ENCODE measurements around the gene IMPDH2. TPM values are rescaled to one million over a fixed set of nuclear protein-coding genes. Genes with fewer than 3 reads are reported as not detected.
A peak's percentile ranks its signal among the peaks of the same experiment; 100 is the strongest.

The IMPDH2 gene
- polyA plus RNA-seq, 3 donors, result 216 to 230 (median 219) TPM

DNA sequence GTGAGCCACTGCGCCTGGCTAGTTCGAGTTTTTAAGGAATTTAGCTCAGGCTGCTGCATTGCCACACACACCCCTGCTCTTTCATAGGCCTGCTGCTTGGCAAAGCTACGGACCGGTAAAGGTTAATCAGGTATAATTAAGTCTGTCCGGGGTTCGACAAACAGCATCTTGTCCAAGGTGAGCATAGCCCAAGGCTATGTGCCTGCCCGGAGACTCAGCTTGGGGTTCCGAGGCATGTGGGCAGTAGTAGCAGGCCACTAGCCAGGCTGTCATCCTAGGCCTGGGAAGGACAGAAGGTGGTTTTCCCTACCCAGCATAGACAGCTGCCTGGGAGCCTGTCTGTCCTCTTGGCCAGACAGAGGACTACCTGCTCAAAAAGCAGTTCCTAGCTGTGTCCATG is 32.6 kb downstream of the IMPDH2 start:
- DNase-seq (ENCODE audit: extremely low read depth in 1 of 11, low read depth in 9 of 11, low spot score in 4 of 11), result no peak

DNA sequence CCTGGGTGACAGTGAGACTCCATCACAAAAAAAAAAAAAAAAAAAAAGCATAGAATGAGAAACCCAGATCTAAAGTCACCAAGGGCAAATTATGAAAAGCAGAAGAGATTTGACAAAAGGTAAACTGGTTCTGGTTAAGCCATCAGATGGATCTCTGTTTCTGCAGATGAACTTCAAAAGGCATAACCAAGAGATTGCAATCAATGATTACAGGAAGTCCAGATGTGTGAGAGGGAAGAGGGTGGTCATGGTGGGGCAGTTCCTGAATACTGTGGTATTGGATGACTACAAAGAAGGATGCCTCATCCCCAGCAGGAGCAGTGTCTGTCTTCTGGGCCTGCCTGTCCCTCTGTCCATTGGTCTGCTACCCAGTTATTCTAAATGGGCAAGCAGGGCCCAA is 35.4 kb downstream of the IMPDH2 start:
- DNase-seq (ENCODE audit: extremely low read depth in 1 of 11, low read depth in 9 of 11, low spot score in 4 of 11), result no peak

DNA sequence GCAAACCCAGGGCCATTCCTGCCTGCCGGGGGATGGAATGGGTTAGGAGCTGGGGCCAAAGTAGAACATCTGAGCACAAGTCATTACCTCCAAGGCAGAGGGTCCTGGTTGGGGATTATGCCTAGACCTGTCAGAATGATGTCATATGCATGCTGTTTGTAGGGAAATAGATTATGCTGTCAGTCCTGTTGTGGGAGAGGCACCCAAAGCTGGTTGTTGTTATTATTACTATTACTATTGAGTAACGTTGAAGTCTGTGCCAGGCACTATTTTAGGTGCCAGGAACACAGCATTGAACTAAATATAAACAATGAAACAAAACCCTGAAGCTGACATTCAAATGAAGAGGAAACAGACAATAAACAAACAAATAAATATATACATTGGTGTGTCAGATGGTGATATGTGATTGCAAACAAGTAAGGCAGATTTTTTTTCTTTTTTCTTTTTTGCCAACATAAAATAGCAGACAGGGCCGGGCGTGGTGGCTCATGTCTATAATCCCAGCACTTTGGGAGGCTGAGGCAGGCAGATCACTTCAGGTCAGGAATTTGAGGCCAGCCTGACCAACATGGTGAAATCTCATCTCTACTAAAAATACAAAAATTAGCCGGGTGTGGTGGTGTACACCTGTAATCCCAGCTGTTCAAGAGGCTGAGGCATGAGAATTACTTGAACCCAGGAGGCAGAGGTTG is 37.2 kb downstream of the IMPDH2 start:
- no peak for DNase-seq (ENCODE audit: extremely low read depth in 1 of 11, low read depth in 9 of 11, low spot score in 4 of 11)

DNA sequence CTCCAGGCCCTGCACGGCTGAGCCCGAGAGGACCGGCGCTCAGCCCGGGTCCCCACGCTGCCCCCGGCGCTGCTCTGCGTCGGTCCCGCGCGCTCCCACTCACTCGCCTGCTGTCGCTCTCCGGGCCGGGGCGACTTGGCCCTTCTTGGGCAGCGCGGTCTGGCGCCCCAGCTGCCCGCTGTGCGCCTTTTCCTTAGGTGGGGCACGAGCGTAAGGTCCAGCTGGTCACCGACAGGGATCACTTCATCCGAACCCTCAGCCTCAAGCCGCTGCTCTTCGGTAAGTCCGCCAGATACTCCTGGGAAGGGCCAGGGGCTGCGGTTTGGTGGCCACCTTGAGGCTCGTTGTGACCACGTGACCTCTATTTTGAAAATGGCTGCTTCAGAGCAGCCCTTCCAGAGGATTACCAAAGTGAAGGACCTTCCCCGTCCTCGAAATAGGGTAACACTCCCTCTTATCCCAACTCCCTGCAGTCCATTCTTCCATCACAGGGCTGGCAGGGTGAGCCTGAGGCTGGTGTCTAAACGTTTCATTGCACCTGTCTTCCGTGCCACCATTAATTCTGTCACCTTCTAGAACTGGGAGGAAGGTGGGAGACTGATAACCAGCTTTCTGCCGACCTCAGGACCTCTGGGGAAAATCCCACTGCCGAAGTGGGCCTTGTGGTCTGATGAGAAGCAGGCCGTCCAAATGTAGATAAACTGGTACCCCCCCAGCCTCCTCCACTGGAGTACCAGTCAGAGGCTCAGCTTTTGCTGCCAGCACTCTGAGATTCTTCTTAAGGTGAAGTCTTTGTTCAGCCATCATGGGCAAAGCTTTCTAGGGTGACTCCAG is 38.3 kb downstream of the IMPDH2 start:
- DNase-seq (ENCODE audit: extremely low read depth in 1 of 11, low read depth in 9 of 11, low spot score in 4 of 11), result peak in 2 of 11 donors; percentile 15 to 25

DNA sequence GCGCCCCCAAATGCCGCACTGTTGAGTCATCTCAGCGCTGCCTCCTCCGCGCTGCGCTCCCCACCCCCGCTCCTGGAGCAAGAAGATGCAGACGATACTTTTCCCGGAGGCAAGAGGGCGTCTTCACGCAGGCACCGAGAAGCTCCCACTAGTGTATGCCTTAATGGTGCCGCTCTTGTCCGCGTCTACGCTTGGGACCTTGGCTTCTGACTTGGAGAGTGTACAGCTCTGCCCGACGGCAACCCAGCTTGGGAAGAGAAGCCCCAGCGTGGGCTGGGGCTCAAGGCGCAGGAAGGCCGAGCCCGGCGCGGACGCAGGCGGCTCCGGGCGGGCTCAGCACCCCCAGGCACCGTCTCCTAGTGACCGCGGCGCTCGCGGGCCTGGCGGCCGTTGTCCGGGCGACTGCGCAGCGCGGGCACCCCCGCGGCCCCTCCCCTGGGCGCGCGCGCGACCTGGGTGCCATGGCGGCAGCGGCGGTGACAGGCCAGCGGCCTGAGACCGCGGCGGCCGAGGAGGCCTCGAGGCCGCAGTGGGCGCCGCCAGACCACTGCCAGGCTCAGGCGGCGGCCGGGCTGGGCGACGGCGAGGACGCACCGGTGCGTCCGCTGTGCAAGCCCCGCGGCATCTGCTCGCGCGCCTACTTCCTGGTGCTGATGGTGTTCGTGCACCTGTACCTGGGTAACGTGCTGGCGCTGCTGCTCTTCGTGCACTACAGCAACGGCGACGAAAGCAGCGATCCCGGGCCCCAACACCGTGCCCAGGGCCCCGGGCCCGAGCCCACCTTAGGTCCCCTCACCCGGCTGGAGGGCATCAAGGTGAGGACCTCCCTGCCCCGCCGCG is 39.2 kb downstream of the IMPDH2 start, which contains the start of gene P4HTM:
P4HTM (plus strand) TSS at position 446 of the 840 bp plus-strand sequence; CDS start at position 462, 16 bp downstream.
- DNase-seq (ENCODE audit: extremely low read depth in 1 of 11, low read depth in 9 of 11, low spot score in 4 of 11), result peak in 9 of 11 donors; percentile 73 to 86 (median 84)

DNA sequence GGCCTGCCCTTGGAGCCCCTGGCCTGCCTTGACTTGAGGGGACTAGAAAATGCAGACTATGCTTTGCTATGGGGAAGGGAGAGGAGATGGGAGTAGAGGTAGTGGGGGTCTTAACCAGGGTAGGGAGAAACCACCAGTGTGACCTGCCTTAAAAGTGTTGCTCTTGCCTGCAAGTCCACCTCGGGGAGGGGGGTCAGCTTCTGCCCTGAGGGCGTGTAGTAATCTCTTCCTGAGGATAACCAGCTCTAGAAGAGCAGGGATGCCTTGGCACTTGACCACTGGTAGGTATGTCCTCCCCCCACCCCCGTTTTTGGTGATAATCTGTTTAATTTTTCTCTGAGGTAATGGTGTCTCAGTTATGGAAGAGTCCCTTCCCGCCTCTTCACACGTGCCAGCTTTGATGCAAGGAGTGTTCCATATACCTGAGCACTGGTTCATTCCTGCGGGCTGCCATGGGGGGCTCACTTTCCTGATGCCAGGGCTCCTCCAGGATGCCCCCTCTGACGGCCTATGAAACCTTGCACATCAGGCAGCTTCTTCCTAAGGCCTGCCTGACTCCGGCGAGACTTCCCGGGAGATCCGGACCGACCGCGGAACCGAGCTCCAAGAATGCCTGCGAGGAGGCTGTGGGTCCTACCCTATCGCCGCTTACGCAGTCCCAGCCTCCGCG is 39.9 kb downstream of the IMPDH2 start:
- DNase-seq (ENCODE audit: extremely low read depth in 1 of 11, low read depth in 9 of 11, low spot score in 4 of 11), result no peak

DNA sequence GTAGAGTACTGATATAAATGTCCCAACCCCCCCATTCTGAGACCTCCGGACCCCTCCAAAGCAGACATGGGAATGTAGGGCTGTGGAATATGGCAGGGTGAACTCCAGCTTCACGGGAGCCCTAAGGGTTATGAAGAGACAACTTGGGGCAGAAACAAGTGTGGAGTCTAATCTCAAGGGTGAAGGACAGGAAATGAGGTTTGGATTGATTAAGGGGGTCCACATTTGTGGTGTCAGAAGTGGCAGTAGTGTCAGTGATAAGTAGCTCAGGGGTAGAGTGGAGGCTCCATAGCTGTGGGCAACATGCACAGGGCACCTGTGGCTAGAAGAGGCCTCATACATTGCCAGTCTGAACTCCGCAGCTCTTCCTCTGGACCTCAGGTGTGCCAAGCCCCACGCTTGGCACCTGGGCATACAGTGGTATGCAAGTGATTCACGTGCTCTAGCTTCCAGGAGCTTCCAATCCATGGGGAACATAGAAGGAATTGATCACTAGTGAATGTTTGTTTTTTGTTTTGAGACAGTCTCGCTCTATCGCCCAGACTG is 43.3 kb downstream of the IMPDH2 start:
- no peak for DNase-seq (ENCODE audit: extremely low read depth in 1 of 11, low read depth in 9 of 11, low spot score in 4 of 11)

DNA sequence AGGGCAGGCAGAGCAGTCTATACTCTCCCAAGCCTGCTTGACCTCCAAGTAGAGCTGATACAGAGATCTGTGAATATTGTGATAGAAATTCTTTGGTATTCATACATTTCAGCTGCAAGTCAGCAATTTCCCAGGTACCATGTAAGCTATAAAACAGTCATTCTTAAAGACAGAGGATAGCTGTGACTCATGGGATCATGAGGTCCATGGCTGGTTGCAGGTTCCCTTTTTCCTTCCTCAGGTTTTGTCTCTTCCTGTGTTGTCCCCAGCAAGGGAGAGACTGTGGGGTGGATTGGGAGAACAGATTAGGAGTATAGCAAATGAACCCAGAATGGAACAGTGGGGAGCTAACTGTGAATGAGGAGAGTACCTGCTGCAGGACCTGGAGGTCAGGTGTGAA is 44.5 kb downstream of the IMPDH2 start:
- no peak for DNase-seq (ENCODE audit: extremely low read depth in 1 of 11, low read depth in 9 of 11, low spot score in 4 of 11)

DNA sequence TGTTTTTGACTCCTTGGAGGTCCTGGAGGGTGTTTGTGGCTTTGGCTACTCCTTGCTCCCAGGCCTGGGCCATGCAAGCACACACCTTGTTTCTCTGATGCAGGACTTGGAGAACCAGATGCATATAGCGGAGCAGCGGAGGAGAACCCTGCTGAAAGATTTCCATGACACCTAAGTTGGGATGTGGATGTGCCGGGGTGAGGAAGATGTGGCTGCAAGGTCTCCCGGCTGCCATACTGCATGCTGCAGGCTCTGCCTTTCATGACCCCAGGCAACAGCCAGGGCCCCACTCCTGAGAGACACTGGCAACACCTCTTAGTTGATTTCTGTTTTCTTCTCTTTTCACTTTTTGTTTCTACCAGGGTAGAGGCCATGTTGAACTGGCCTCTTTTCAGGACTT is 46.1 kb downstream of the IMPDH2 start:
- DNase-seq (ENCODE audit: extremely low read depth in 1 of 11, low read depth in 9 of 11, low spot score in 4 of 11), result no peak

DNA sequence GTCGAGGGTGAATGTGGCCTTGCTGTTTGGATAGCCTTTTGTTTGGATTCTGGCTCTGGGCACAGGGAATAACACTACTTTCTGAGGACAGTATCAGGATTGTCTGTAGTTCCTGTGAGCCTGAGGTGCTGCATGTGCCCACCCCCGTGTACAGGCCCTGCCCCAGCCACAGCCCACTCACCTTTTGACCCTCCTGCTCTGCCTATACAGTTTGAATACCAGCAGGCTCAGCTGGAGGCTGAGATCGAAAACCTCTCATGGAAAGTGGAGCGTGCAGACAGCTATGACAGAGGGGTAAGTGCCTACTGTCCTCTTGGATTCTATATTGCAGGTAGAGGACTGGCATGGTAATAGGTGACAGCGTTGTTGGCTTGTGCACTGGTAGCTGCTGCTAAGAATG is 46.5 kb downstream of the IMPDH2 start:
- DNase-seq (ENCODE audit: extremely low read depth in 1 of 11, low read depth in 9 of 11, low spot score in 4 of 11), result no peak

DNA sequence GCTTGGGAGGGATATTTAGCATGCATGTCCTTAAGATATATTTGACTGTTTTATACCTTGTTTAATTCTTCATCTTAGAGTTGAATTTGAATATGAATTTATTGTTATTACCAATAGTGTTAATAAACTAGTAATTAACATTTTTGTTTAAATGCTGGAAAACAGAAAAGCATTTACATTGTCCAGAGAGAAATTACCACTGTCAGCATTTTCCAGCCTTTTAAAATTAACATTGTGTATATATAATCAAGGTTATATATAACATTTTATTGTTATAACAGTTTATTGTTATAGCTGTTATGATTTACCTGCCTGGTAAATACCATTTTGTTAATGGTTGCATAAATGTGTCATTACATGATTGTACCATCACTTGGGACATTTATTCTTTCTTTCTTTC is 47.2 kb downstream of the IMPDH2 start:
- no peak for DNase-seq (ENCODE audit: extremely low read depth in 1 of 11, low read depth in 9 of 11, low spot score in 4 of 11)

DNA sequence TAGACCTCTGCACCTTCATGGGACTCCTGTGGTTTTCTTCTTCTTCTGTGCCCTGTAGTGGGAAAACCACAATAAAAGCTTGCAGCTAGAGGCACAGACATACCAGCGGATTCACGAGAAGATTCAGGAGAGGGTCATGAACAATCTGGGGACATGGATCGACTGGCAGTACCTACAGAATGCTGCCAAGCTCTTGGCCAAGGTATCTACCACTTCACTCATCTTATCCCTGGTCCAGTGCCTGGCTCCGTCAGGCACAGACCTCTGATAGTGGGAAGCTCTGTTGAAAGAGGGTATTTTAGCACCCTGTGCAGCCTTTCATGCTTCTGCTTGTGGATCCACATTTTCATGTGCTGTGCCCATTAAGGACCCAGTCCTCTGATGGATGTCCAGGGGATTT is 48.9 kb downstream of the IMPDH2 start:
- no peak for DNase-seq (ENCODE audit: extremely low read depth in 1 of 11, low read depth in 9 of 11, low spot score in 4 of 11)

DNA sequence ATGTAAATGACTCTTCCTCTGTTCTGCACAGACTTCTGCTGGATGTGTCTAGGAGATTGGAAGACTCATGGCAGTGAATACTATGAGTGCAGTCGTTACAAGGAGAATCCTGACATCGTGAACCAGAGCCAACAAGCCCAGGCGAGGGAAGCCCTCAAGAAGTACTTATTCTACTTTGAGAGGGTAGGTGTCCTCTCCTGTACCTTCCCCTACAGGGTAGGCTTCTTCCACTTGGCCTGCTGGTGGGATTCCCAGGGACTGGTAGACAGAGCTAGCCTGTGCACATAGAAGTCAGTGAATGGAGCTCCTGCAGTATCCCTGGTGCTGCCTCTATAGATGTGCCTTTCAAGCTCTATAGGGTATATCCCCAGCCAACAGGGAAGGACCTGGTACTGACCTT is 49.7 kb downstream of the IMPDH2 start:
- no peak for DNase-seq (ENCODE audit: extremely low read depth in 1 of 11, low read depth in 9 of 11, low spot score in 4 of 11)

Other genes starting within 250 kb of the IMPDH2 start
- 10 to 100 TPM; 40.0 to 49.8 (median 47.0) TPM for gene PRKAR2A, start 181.5 kb downstream of the IMPDH2 start, polyA plus RNA-seq (ENCODE audit: insufficient read length in 3 of 3)
- gene SLC25A20, start 130.5 kb downstream of the IMPDH2 start, polyA plus RNA-seq (ENCODE audit: insufficient read length in 3 of 3), result 10 to 100 TPM; 14.1 to 22.4 (median 21.2) TPM
- gene ARIH2, start 110.6 kb downstream of the IMPDH2 start, polyA plus RNA-seq (ENCODE audit: insufficient read length in 3 of 3), result 10 to 100 TPM; 68.6 to 98.2 (median 71.4) TPM
- 10 to 100 TPM; 36.5 to 52.1 (median 48.5) TPM for gene P4HTM, start 39.2 kb downstream of the IMPDH2 start, polyA plus RNA-seq (ENCODE audit: insufficient read length in 3 of 3)
- 100 to 1,000 TPM; 192 to 229 (median 222) TPM for gene WDR6, start 22.0 kb downstream of the IMPDH2 start, polyA plus RNA-seq (ENCODE audit: insufficient read length in 3 of 3)
- gene DALRD3, start 10.8 kb downstream of the IMPDH2 start, polyA plus RNA-seq (ENCODE audit: insufficient read length in 3 of 3), result 10 to 100 TPM; 72.7 to 78.1 (median 72.7) TPM
- gene NDUFAF3, start 7.3 kb downstream of the IMPDH2 start, polyA plus RNA-seq (ENCODE audit: insufficient read length in 3 of 3), result 10 to 100 TPM; 53.6 to 79.9 (median 69.9) TPM
- gene QRICH1, start 64.7 kb upstream of the IMPDH2 start, polyA plus RNA-seq (ENCODE audit: insufficient read length in 3 of 3), result 10 to 100 TPM; 82.2 to 93.0 (median 88.0) TPM
- 100 to 1,000 TPM; 289 to 321 (median 300) TPM for gene QARS1, start 75.4 kb upstream of the IMPDH2 start, polyA plus RNA-seq (ENCODE audit: insufficient read length in 3 of 3)
- 10 to 100 TPM; 56.2 to 62.6 (median 60.1) TPM for gene USP19, start 91.4 kb upstream of the IMPDH2 start, polyA plus RNA-seq (ENCODE audit: insufficient read length in 3 of 3)
- gene LAMB2, start 103.7 kb upstream of the IMPDH2 start, polyA plus RNA-seq (ENCODE audit: insufficient read length in 3 of 3), result 100 to 1,000 TPM; 357 to 459 (median 441) TPM
- 10 to 100 TPM; 20.2 to 30.2 (median 24.3) TPM for gene CCDC71, start 136.9 kb upstream of the IMPDH2 start, polyA plus RNA-seq (ENCODE audit: insufficient read length in 3 of 3)
- gene KLHDC8B, start 142.2 kb upstream of the IMPDH2 start, polyA plus RNA-seq (ENCODE audit: insufficient read length in 3 of 3), result 10 to 100 TPM; 38.9 to 45.9 (median 40.0) TPM
- 10 to 100 TPM in 2 of 3 donors, 1 to 10 TPM in 1; 8.7 to 12.6 (median 10.6) TPM for gene C3orf62, start 247.8 kb upstream of the IMPDH2 start, polyA plus RNA-seq (ENCODE audit: insufficient read length in 3 of 3)